Measurements from ENCODE around the gene NBAS.
"Not testable (repeated sequence)": the region's sequence is repeated elsewhere in the genome, so short reads cannot be mapped to it uniquely, and the experiment has no call there.

The NBAS gene

DNA sequence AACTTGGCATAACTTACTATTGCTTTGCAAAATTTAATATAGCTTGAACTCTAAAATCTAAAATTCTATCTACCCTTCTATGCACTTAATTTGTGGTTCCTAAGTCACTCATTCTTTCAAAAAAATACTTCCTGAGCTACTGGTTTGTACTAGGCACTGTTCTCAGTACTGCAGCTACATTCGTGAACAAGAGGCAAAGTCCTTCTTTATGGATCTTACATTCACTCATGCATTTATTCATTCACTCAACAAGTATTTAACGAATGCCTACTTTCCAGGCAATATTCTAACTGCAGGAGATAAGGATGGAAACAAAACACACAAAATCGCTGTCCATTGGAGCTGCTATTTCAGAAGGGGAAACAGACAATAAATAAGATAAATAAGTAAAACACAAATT is 104.8 kb downstream of the NBAS start:
- DNase-seq: no peak

DNA sequence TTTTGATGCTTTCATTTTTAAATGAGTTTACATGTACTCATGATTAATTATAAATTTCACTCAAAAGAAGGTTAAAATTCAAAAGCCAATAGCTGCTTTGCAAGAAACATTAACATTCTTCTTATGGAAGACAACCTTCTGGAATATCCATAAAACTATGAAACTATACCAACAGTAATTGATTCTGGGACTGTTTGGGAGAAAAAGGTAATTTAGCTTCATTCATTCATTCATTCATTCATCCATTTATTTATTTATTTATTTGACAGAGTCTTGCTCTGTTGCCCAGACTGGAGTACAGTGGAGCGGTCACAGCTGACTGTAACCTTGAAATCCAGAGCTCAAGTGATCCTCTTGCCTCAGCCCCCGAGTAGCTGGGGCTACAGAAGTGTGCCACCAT is 110.3 kb downstream of the NBAS start:
- DNase-seq: no peak

DNA sequence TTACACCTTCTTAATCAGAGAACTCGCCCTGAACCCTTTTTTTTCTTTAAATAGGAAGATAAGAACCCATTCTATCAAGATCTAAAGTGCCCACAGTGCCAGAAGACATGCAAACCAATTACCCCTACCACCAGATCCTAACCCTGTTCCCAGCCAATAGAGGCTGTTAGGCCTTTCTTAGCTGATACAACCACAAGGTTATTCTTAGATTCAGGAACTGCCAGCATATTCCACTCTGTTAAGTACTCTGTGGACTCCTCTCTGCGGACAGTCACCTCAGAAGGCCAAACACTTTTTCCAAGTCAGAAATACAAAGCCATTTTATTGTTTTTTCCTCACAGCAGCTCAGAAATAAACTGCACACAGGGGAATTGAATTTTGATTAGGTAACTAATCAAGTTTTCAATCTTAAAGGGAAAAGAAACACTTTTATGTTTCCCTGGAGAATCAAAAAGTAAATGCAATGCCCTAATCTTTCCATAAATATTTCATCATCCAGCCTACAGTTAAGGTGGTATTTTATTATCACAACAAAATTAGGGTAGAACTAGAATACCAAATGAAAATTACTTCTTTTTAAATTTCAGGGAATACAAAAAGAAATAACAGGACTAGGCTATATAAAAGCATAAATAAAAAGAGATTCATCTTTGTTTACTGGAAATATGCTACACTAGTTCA is 111.4 kb downstream of the NBAS start:
- no peak for DNase-seq

GRCh38 chr2:15448250-15448839 is 112.8 kb downstream of the NBAS start:
- DNase-seq: no peak

DNA sequence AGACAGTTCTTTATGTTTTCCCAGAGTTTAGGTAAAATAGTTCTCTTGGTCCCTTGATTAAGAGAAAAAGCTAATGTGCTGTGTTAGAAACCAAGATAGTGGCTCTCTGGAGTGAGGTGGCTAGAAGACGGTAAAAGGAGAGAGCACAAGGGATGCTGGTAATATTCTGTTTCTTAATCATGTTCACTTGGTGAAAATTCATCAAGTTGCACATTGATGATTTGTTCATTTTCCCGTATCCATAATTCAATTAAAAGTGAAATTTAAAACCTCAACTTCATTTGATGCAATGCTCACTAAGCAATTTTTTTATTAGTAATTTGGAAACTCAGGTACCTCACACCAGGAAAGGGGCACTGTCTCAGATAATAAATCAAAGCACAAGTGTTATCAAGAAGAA is 113.8 kb downstream of the NBAS start:
- no peak for DNase-seq

DNA sequence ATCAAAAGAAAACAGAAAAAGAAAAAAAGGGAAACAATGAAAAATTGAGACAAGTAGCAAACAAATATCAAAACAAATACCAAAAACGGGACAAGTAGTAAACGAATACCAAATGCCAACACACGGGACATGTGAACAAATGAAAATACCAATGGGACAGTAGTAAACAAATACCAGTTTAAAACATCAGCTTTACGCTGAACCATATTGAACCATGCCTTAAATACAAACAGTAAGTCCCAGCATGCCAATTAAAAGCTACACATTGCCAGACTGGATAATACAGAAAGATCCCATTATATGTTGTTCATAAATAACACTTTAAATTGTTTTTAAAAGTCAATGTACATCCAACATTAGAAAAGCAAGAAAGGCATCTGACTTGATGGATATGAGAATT is 114.2 kb downstream of the NBAS start:
- DNase-seq: no peak

GRCh38 chr2:15445891-15446562 is 115.1 kb downstream of the NBAS start:
- no peak for DNase-seq

- DNase-seq: not testable (repeated sequence)
Measured at GRCh38 chr2:15439768-15440524, 121.2 kb downstream of the NBAS start.

DNA sequence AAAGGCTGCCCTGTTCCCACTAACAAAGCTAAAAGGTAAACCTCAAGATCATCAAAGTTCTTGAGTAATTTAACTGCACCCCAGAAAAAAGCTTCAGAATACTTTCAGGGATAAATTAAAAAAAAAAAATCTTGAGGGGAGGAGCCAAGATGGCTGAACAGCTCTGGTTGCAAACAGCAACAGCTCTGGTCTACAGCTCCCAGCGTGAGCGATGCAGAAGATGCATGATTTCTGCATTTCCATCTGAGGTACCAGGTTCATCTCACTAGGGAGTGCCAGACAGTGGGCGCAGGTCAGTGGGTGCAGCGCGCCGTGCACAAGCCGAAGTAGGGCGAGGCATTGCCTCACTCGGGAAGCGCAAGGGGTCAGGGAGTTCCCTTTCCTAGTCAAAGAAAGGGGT is 121.8 kb downstream of the NBAS start:
- DNase-seq: not testable (repeated sequence)

GRCh38 chr2:15436195-15436594 is 124.9 kb downstream of the NBAS start:
- DNase-seq: no peak

DNA sequence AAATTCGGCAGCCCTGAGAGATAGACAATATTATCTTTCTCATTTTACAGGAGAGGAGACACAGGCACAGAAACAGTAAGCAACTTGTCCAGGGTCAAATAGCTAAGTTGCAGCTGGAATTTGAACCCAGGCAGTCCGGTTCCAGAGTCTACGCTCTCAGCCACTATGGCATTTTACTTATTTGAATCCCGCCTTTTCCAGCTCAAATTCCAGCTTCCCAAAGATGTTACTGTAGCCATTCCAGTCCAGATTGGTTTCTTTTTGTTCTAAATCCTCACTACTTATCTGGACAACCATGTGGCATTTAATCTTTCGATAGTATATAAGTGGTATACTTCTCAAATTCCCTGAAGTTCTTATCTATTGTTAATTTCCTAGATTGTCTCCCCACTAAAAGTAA is 125.7 kb downstream of the NBAS start:
- no peak for DNase-seq

DNA sequence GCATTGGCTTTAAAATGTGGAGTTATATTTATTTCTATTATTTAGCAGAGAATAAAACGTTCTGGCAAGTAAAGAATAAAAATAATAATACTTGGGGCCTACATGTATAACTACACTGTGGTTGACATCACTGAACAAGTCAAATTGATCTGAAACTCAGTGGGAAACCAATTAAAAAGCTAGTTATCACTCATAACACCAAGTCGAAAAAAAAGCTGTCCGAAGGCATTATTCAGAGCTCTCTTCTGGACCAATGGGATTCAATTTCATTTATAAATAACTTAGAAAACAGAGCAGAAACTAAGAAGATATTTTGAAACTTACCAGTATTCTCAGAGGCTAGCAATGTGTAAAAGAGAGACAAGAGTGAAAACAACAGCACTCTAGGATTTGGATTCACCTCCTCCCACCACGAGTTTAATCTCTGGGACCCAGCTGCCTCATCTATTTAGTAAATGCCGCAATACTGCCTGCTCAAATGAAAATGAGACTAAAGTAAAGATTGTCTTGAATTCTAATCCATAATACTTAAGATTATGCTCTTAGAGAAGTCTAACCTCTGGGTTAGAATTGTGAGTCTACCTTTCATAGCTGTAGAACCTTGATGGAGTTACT is 128.4 kb downstream of the NBAS start:
- no peak for DNase-seq

DNA sequence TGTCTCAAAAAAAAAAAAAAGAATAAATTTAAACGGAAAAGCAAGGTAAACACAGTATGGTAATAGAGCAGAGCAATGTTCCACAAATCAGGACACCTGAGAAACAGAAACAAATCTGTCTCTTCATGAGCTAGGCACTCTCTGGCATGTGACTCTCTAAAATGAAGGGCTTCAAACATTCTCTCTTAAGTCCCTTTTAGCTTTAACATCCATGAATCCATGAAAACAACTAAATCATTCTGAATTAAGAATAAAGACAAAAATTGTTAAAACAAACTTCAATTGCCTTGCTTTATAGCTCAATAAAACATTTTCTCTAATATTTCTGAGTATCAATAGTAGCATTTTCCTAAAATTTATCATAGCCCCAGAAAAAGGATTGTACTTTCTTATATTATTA is 132.1 kb downstream of the NBAS start:
- no peak for DNase-seq

- peak; percentile 1 for DNase-seq
Measured at GRCh38 chr2:15427987-15428386, 133.1 kb downstream of the NBAS start.

DNA sequence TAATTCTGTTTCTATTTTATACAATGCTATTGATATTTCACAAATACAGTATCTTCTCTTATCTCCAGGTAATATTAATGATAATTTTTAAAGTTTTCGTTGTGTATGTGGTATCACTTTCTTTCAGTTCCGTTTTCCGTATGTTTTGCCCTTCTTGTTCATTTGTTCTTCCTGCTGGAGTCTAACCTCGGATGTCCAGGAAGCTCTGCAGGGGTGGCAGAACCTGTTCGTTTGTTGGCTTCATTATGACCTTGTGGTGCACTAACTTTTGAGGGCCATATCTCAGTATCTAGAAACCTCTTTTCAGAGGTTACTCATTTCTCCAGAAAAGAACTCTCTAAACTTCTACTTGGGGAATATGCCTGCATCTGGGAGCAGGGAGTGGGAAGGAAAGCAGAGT is 134.5 kb downstream of the NBAS start:
- DNase-seq: no peak

GRCh38 chr2:15425712-15426111 is 135.4 kb downstream of the NBAS start:
- no peak for DNase-seq

GRCh38 chr2:15421753-15422152 is 139.4 kb downstream of the NBAS start:
- no peak for DNase-seq

DNA sequence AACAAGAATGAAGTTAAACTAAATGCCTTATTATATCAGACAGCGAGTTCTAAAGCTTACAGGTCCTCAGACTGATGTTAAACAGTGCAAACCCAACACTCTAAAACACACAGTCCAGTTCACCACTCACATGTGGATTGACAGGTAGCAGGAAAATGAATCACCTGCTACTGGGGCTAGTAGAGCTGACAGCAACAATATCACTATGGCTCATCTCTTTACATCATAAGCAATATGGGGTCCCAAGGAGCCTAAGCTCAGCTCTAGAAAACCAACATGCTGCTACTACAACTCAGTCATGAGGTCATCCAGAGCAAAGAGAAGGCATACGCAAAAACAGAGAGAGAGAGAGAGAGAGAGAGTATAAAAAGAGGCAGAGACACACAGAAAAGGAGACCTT is 145.4 kb downstream of the NBAS start:
- no peak for DNase-seq

- no peak for DNase-seq
Measured at GRCh38 chr2:15412779-15413178, 148.4 kb downstream of the NBAS start.

GRCh38 chr2:15412309-15412708 is 148.8 kb downstream of the NBAS start:
- DNase-seq: no peak

DNA sequence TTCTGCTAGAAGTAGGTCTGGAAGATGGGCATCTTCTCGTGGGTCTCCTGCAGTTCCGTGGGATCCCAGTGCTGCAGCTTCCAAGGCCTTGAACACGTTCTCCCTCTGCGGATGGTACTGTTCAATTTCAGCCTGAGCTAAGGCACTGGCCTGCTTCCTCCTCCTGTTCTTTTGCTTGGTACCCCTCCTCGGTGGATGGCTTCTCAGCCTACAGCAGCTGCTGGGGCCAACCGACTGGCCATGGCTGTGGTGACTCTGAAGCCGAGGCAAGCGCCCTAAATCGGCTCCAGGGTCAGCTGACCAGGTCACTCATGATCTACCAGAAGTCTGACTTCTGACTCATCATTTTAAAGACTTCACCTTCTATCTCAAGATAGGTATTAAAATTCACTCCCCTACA is 150.2 kb downstream of the NBAS start:
- DNase-seq: no peak

- DNase-seq: no peak
Measured at GRCh38 chr2:15408759-15409158, 152.4 kb downstream of the NBAS start.

DNA sequence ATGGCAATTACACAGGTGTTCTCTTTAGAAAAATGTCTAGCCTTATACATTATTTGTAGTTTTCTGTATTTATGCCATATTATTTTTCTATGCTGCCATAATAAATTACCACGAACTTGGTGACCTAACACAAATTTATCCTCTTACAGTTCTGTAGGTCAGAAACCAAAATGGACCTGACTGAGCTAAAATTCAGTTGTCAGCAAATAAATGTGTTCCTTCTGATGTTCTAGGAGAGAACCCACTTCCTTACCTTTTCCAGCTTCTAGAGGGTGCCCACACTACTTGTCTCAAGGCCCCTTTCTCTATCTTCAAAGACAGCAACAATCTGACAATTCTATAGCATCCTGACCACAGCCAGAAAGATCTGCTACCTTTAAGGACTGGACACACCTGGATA is 153.5 kb downstream of the NBAS start:
- DNase-seq: no peak
